H1 (cell line): ENCODE data around the gene SMU1.

ENCODE experiments used
- CHD1 ChIP-seq: IDR thresholded peaks from 2 replicates; pipeline ENCODE4 v1.6.1; 2012; ENCODE audit warnings: low read depth, low read length, improper control_type of control experiment
- CTCF ChIP-seq, 3 experiments: IDR thresholded peaks; 1 replicate in 2 of 3; 2 replicates in 1 of 3; pipeline versions ENCODE4 v1.5.1 to v1.6.1; 2011; ENCODE audit warnings: low read length in 3 of 3, mild to moderate bottlenecking in 3 of 3, inconsistent platforms in 2 of 3, low read depth in 1 of 3, moderate library complexity in 1 of 3; ENCODE audit not compliant: insufficient read depth in 1 of 3; ENCODE audit errors: control extremely low read depth in 1 of 3
- HDAC2 ChIP-seq, 2 experiments: fragments of 300-600 bp in 1 of 2; sonication (generic) in 1 of 2; IDR thresholded peaks; 2 replicates each; pipeline ENCODE4 v1.6.1; 2011 to 2012; ENCODE audit warnings: low read depth in 2 of 2, low read length in 2 of 2, mild to moderate bottlenecking in 2 of 2, moderate library complexity in 2 of 2, borderline replicate concordance in 1 of 2, inconsistent platforms in 1 of 2
- HDAC6 ChIP-seq: IDR thresholded peaks from one replicate; pipeline ENCODE4 v1.7.1; 2012; ENCODE audit warnings: low read depth, mild to moderate bottlenecking, inconsistent platforms, low read length, moderate library complexity
- POLR2A ChIP-seq, 2 experiments: IDR thresholded peaks; 1 replicate in 1 of 2; 2 replicates in 1 of 2; pipeline ENCODE4 v1.6.1; 2011; ENCODE audit warnings: low read depth in 2 of 2, low read length in 2 of 2, mild to moderate bottlenecking in 2 of 2; ENCODE audit errors: control extremely low read depth in 1 of 2
- POLR2AphosphoS5 ChIP-seq: IDR thresholded peaks from 2 replicates; pipeline ENCODE4 v1.6.1; 2011; ENCODE audit warnings: low read depth, low read length
- RXRA ChIP-seq: IDR thresholded peaks from 2 replicates; pipeline ENCODE4 v1.6.1; 2011; ENCODE audit warnings: low read depth, mild to moderate bottlenecking, low read length, moderate library complexity; ENCODE audit not compliant: insufficient read depth
- SIX5 ChIP-seq: IDR thresholded peaks from 2 replicates; pipeline ENCODE4 v1.6.1; 2011; ENCODE audit warnings: mild to moderate bottlenecking, low read depth, low read length
- SRF ChIP-seq: IDR thresholded peaks from 2 replicates; pipeline ENCODE4 v1.6.1; 2011; ENCODE audit warnings: mild to moderate bottlenecking, low read depth, low read length, moderate library complexity
- USF2 ChIP-seq: IDR thresholded peaks from 2 replicates; pipeline ENCODE4 v1.6.1; 2011; ENCODE audit warnings: low read length, improper control_type of control experiment
- ZNF274 ChIP-seq: IDR thresholded peaks from 2 replicates; pipeline ENCODE4 v1.7.0; 2012; ENCODE audit warnings: low read length, borderline replicate concordance; ENCODE audit errors: extremely low read depth

- TF ChIP-seq RXRA (no peak), ZNF274 (no peak), CTCF (IDR thresholded peaks at IDR 0.05; ENCODE audit: control extremely low read depth in 1 of 3, insufficient read depth in 1 of 3, low read depth in 1 of 3, low read length in 3 of 3) (no peak), POLR2A (IDR thresholded peaks at IDR 0.05; ENCODE audit: control extremely low read depth in 1 of 2, low read depth in 2 of 2, low read length in 2 of 2) (peak; percentile 82 to 92), CHD1 (no peak), HDAC6 (no peak), SRF (peak; percentile 70; the same call in 1 of the 2 replicates), SIX5 (0 out of 2 replicates have a peak, but pooled peaks have one; percentile 21), USF2 (no peak), POLR2AphosphoS5 (peak; percentile 96), HDAC2 (IDR thresholded peaks at IDR 0.05; ENCODE audit: borderline replicate concordance in 1 of 2, low read depth in 2 of 2, low read length in 2 of 2) (no peak)
These were observed at the start of gene SMU1 for GRCh38 chr9:33076046-33077004.
